K562 (cell line): Measurements from ENCODE around the gene KCNJ9. TPM values are rescaled to one million over a fixed set of nuclear protein-coding genes. Genes with fewer than 3 reads are reported as not detected.

Experiments
- ATAC-seq: fragments of 200-7000 bp; cut with Tn5 transposase; 3 replicates; pipeline ENCODE4 v1.9.1; 2020; ENCODE audit warnings: moderate library complexity
- BruUV-seq: library from RNA; stranded (reverse); fragments of 400-500 nt; replicated peaks from 2 replicates; lab custom pipeline; 2021; lab: Mats Ljungman, UMichigan
- CTCF ChIA-PET: fragments of 300-600 bp; formaldehyde crosslinking; extraction: SDS; loops from one replicate; lab custom pipeline; 2021; ENCODE audit warnings: low intra/inter-chr PET ratio; lab: Yijun Ruan, JAX
- POLR2A ChIA-PET: fragments of 300-600, 350-650 bp; sonication (Branson Sonifier 250); formaldehyde crosslinking; extraction: SDS; loops from one replicate; lab custom pipeline; 2021; ENCODE audit warnings: antibody characterized with exemption, inconsistent platforms; lab: Yijun Ruan, JAX
- DNase-seq, 4 experiments: peaks; one replicate each; pipeline versions ENCODE4 v3.0.0 to v3.0.0-alpha.2; 2011 to 2018; ENCODE audit warnings: low spot score in 3 of 4, mixed read lengths in 3 of 4; ENCODE audit errors: extremely low read depth in 1 of 4
- FAIRE-seq: peaks from 2 replicates; lab custom pipeline; 2011; peaks lifted over from hg19 to GRCh38; lab: Jason Lieb, UNC
- H2AFZ ChIP-seq: 2 replicates; pipeline ENCODE4 v1.6.0; 2011; ENCODE audit warnings: low read depth, low read length, control low read depth, inconsistent platforms
- H3K27ac ChIP-seq: fragments of 200-600 bp; 3 replicates; pipeline ENCODE4 v1.8.0; 2011; ENCODE audit warnings: low read depth, mild to moderate bottlenecking, control low read depth, inconsistent platforms, low read length, moderate library complexity, mixed read lengths; ENCODE audit errors: extremely low read depth
- H3K27me3 ChIP-seq, 2 experiments: fragments of 300-600 bp in 1 of 2; 2 replicates in 1 of 2; 3 replicates in 1 of 2; pipeline versions ENCODE4 v1.6.0 to v1.8.0; 2011; ENCODE audit warnings: inconsistent platforms in 2 of 2, low read length in 2 of 2, mild to moderate bottlenecking in 1 of 2, mixed read lengths in 1 of 2, moderate library complexity in 1 of 2; ENCODE audit not compliant: control insufficient read depth in 2 of 2, insufficient read depth in 2 of 2
- H3K36me3 ChIP-seq: fragments of 300-600 bp; 3 replicates; pipeline ENCODE4 v1.8.0; 2011; ENCODE audit warnings: mild to moderate bottlenecking, low read length, inconsistent platforms; ENCODE audit not compliant: control insufficient read depth, insufficient read depth
- H3K4me1 ChIP-seq, 2 experiments: fragments of 200-600 bp in 1 of 2; replicated peaks in 1 of 2; 2 replicates in 1 of 2; 3 replicates in 1 of 2; pipeline versions ENCODE4 v1.5.1 to v1.8.0; 2011; ENCODE audit warnings: inconsistent platforms in 2 of 2, low read length in 2 of 2, mild to moderate bottlenecking in 1 of 2, mixed read lengths in 1 of 2, moderate library complexity in 1 of 2; ENCODE audit not compliant: control insufficient read depth in 2 of 2, insufficient read depth in 2 of 2
- H3K4me2 ChIP-seq: 2 replicates; pipeline ENCODE4 v1.6.1; 2011; ENCODE audit warnings: low read length, control low read depth, inconsistent platforms, mixed read lengths; ENCODE audit not compliant: insufficient read depth
- H3K4me3 ChIP-seq: fragments of 200-600 bp; sonication (generic), shearing (Covaris generic); 2 replicates; pipeline ENCODE4 v1.5.1; 2016; ENCODE audit warnings: control low read depth, inconsistent platforms
- H3K79me2 ChIP-seq: fragments of 200-600 bp; 3 replicates; pipeline ENCODE4 v1.8.0; 2011; ENCODE audit warnings: low read length, inconsistent platforms; ENCODE audit not compliant: control insufficient read depth, insufficient read depth
- H3K9ac ChIP-seq, 2 experiments: 2 replicates each; pipeline versions ENCODE4 v1.6.0 to v1.6.1; 2011; ENCODE audit warnings: low read depth in 2 of 2, low read length in 2 of 2, control low read depth in 1 of 2, inconsistent platforms in 1 of 2, mild to moderate bottlenecking in 1 of 2, mixed read lengths in 1 of 2; ENCODE audit not compliant: insufficient read depth in 1 of 2
- H3K9me1 ChIP-seq: one replicate; pipeline ENCODE4 v1.6.0; 2011; ENCODE audit warnings: inconsistent platforms, mild to moderate bottlenecking, low read length, moderate library complexity; ENCODE audit not compliant: control insufficient read depth, insufficient read depth
- H3K9me3 ChIP-seq: replicated peaks from 2 replicates; pipeline ENCODE4 v1.5.1; 2011; ENCODE audit warnings: low read depth, low read length, inconsistent platforms; ENCODE audit not compliant: control insufficient read depth, insufficient read depth
- H4K20me1 ChIP-seq: replicated peaks from 2 replicates; pipeline ENCODE4 v1.6.1; 2011; ENCODE audit warnings: low read length, inconsistent platforms, mixed read lengths; ENCODE audit not compliant: control insufficient read depth, insufficient read depth
- CSDE1 ChIP-seq, 2 experiments: fragments of 450-650 bp; IDR thresholded peaks; 2 replicates each; pipeline ENCODE4 v1.6.1; 2016; ENCODE audit warnings: mild to moderate bottlenecking in 1 of 2
- FOXA3 ChIP-seq, 2 experiments: fragments of 450-650 bp in 1 of 2; sonication (generic) in 1 of 2; formaldehyde crosslinking; IDR thresholded peaks in 1 of 2; conservative IDR thresholded peaks in 1 of 2; 2 replicates each; pipeline versions ENCODE4 v1.4.0 to v1.8.0; 2020 to 2022; ENCODE audit warnings: mild to moderate bottlenecking in 2 of 2, missing genetic modification reagents in 1 of 2
- IFI16 ChIP-seq: fragments of 250-450 bp; sonication (Bioruptor Pico); IDR thresholded peaks from 2 replicates; pipeline ENCODE4 v2.1.2; 2022; ENCODE audit warnings: mild to moderate bottlenecking, inconsistent platforms
- IRF2 ChIP-seq: sonication (generic); formaldehyde crosslinking; IDR thresholded peaks from 2 replicates; pipeline ENCODE4 v1.8.1; 2022; ENCODE audit warnings: mild to moderate bottlenecking, missing genetic modification reagents
- RFX1 ChIP-seq: fragments of 450-650 bp; IDR thresholded peaks from 2 replicates; pipeline ENCODE4 v1.6.1; 2016; ENCODE audit warnings: mild to moderate bottlenecking, moderate library complexity
- SP2 ChIP-seq: IDR thresholded peaks from 2 replicates; pipeline ENCODE4 v1.6.1; 2011; ENCODE audit warnings: mild to moderate bottlenecking, low read depth, low read length, moderate library complexity; ENCODE audit not compliant: poor library complexity, severe bottlenecking; ENCODE audit errors: extremely low read depth
- SRSF9 ChIP-seq: fragments of 200-400 bp; formaldehyde crosslinking; IDR thresholded peaks from 2 replicates; pipeline ENCODE4 v1.6.1; 2017; ENCODE audit warnings: low read depth, low read length, borderline replicate concordance
- TCF7 ChIP-seq: sonication (generic); IDR thresholded peaks from 2 replicates; pipeline ENCODE4 v1.6.1; 2016; ENCODE audit warnings: antibody characterized with exemption, borderline replicate concordance
- WGBS: fragments of 100-300 bp; shearing (Covaris generic); methylation state at CpG from one replicate; pipeline ENCODE4 v1.1.6; 2016; ENCODE audit warnings: low coverage, mixed read lengths; ENCODE audit not compliant: insufficient coverage; ENCODE audit errors: missing lambda C conversion rate; 5-methylcytosine and 5-hydroxymethylcytosine counted together
- in situ Hi-C: fragments of 300-500 bp; cut with MboI; formaldehyde crosslinking; loops from 4 replicates; pipeline ENCODE4 v1.15.0; 2018; ENCODE audit warnings: inconsistent platforms, mixed read lengths
- intact Hi-C: fragments of 100-400 bp; cut with micrococcal nuclease; formaldehyde crosslinking; loops from 2 replicates; pipeline ENCODE4 v1.14.2; 2022
- polyA plus RNA-seq, 8 experiments: library from polyadenylated mRNA; depleted of rRNA in 4 of 8; stranded (reverse) in 5 of 8; unstranded in 3 of 8; fragments of >200 nt; fragmentation: Nextera tagmentation in 2 of 8; fragmentation: Illumina TruSeq in 1 of 8; extraction: Ambion mirVana in 2 of 8; extraction: Trizol in 1 of 8; gene quantifications; 2 replicates each; pipeline versions ENCODE4 v1.2.1 to v1.2.3, GENCODE V29; 2011 to 2014; ENCODE audit warnings: inconsistent platforms in 1 of 8, missing spikeins in 1 of 8
- total RNA-seq, 7 experiments: library from RNA; depleted of rRNA in 6 of 7; stranded (reverse); fragments of >200 nt in 6 of 7; fragmentation: Illumina TruSeq in 2 of 7; extraction: Trizol in 2 of 7; gene quantifications; 2 replicates each; pipeline versions ENCODE4 v1.2.1 to v1.2.3, GENCODE V29; 2011 to 2021; ENCODE audit warnings: low replicate concordance in 1 of 7
- TF ChIP-seq, protein P1 (sequence below): fragments of 250-450 bp; sonication (Bioruptor Pico); IDR thresholded peaks from 2 replicates; pipeline ENCODE4 v1.8.0; 2021; ENCODE audit warnings: moderate library complexity, mild to moderate bottlenecking, inconsistent platforms
- TF ChIP-seq, protein P2 (sequence below): sonication (generic); formaldehyde crosslinking; IDR thresholded peaks from 2 replicates; pipeline ENCODE4 v1.8.0; 2022; ENCODE audit warnings: mild to moderate bottlenecking, low read depth, missing genetic modification reagents
- TF ChIP-seq, protein P3 (sequence below): fragments of 250-450 bp; sonication (Bioruptor Pico); IDR thresholded peaks from 2 replicates; pipeline ENCODE4 v1.5.0; 2021
- TF ChIP-seq, protein P4 (sequence below): fragments of 250-450 bp; sonication (Bioruptor Pico); IDR thresholded peaks from 2 replicates; pipeline ENCODE4 v1.4.0; 2020; ENCODE audit warnings: mild to moderate bottlenecking, moderate library complexity

KCNJ9 gene
- total and polyA plus RNA-seq, 9 of the 15 experiments (the other 6 are each of a cell fraction or from before 2014, with no cell fraction given): not detected

DNA sequence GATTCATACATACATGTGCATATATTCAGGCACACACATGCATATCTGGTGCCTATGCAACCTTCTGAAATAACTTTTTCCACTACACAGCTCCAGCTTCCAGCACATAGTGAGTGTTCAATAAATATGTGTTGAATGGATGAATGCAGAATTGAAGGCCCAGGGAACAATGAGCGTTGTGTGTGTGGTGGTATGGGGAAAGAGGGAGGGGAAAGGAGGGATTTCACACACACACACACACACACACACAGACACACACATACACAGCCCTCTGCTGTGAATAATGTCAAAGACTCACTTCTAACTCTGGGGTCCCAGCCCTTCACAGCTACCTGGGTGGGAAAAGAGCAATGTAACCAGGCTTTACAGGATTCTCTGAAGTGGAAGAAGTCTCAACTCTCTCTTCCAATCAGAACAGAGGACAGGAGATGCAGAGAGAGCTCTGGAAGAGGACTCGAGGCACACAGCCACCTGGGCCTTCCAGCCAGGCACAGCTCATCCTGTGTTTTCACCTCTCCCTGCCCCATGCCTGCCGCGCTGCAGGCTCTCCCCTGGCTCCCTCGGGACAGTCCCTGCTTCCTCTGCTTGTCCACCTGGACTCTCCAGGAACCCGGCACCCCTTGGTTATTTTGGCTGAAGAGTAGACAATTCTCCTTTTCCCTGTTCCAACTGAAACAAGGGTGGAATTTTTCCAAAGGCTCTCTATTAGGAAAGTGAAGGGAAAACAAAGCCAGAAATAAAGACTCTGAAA is 22.5 kb downstream of the KCNJ9 start:
- no peak for FAIRE-seq
- CTCF ChIA-PET: no interaction called here
- no peak for TF ChIP-seq FOXA3 (CRISPR knock-in tag; conservative IDR thresholded peaks at IDR 0.05 in 1 of 2, IDR thresholded peaks at IDR 0.05 in 1 of 2)
- TF ChIP-seq, protein P1, sequence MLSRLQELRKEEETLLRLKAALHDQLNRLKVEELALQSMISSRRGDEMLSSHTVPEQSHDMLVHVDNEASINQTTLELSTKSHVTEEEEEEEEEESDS: no peak
- no peak for TF ChIP-seq TCF7
- no peak for TF ChIP-seq CSDE1 (IDR thresholded peaks at IDR 0.05)
- no peak for TF ChIP-seq IFI16
- no peak for TF ChIP-seq SP2
- TF ChIP-seq, protein P2, sequence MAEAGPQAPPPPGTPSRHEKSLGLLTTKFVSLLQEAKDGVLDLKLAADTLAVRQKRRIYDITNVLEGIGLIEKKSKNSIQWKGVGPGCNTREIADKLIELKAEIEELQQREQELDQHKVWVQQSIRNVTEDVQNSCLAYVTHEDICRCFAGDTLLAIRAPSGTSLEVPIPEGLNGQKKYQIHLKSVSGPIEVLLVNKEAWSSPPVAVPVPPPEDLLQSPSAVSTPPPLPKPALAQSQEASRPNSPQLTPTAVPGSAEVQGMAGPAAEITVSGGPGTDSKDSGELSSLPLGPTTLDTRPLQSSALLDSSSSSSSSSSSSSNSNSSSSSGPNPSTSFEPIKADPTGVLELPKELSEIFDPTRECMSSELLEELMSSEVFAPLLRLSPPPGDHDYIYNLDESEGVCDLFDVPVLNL (CRISPR knock-in tag): no peak
- no peak for TF ChIP-seq SRSF9
- TF ChIP-seq, protein P3, sequence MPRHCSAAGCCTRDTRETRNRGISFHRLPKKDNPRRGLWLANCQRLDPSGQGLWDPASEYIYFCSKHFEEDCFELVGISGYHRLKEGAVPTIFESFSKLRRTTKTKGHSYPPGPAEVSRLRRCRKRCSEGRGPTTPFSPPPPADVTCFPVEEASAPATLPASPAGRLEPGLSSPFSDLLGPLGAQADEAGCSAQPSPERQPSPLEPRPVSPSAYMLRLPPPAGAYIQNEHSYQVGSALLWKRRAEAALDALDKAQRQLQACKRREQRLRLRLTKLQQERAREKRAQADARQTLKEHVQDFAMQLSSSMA (CRISPR knock-in tag): no peak
- no peak for TF ChIP-seq RFX1
- TF ChIP-seq, protein P4, sequence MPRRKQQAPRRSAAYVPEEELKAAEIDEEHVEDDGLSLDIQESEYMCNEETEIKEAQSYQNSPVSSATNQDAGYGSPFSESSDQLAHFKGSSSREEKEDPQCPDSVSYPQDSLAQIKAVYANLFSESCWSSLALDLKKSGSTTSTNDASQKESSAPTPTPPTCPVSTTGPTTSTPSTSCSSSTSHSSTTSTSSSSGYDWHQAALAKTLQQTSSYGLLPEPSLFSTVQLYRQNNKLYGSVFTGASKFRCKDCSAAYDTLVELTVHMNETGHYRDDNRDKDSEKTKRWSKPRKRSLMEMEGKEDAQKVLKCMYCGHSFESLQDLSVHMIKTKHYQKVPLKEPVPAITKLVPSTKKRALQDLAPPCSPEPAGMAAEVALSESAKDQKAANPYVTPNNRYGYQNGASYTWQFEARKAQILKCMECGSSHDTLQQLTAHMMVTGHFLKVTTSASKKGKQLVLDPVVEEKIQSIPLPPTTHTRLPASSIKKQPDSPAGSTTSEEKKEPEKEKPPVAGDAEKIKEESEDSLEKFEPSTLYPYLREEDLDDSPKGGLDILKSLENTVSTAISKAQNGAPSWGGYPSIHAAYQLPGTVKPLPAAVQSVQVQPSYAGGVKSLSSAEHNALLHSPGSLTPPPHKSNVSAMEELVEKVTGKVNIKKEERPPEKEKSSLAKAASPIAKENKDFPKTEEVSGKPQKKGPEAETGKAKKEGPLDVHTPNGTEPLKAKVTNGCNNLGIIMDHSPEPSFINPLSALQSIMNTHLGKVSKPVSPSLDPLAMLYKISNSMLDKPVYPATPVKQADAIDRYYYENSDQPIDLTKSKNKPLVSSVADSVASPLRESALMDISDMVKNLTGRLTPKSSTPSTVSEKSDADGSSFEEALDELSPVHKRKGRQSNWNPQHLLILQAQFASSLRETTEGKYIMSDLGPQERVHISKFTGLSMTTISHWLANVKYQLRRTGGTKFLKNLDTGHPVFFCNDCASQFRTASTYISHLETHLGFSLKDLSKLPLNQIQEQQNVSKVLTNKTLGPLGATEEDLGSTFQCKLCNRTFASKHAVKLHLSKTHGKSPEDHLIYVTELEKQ (CRISPR knock-in tag): no peak
- TF ChIP-seq IRF2 (CRISPR knock-in tag): no peak

More for the DNA sequence above, 22.5 kb downstream of the KCNJ9 start:
- Histone ChIP-seq H3K27ac (no peak overlapping the region), H3K79me2 (no peaks in the 10 kb centered on the region), H3K9me3 (no peaks in the 10 kb centered on the region), H3K4me2 (no peak overlapping the region), H3K4me3 (no peak overlapping the region), H3K9me1 (no peaks in the 10 kb centered on the region), H2AFZ (no peak overlapping the region), H4K20me1 (no peaks in the 10 kb centered on the region), H3K36me3 (no peaks in the 10 kb centered on the region), H3K9ac (peak overlapping the region in 1 of 2 experiments; percentile 66; a peak in 1 of 4 replicates), H3K4me1 (peaks cover 16 to 18% of the 10 kb centered on the region in 2 experiments; a peak in 4 of 5 replicates), H3K27me3 (0 out of 5 replicates have a peak, but pooled peaks cover 0 to 4% of the 10 kb centered on the region in 2 experiments)
- BruUV-seq: no TSS peak
- intact Hi-C loops: no loop called here
- in situ Hi-C loops: loop anchor here (10.0 kb wide), 1 partner anchor 271 kb away; no protein-coding TSS in a partner anchor
- DNase-seq: no peak
- no peak for ATAC-seq
- 13% methylated on average over 6 of the region's 6 CpGs for WGBS
- POLR2A ChIA-PET: interaction anchor here (0.6 to 1.1 kb wide), 4 partner anchors 17 to 149 kb away, joined by 3 to 4 read pairs (median 4); partner anchors contain the start of gene KCNJ10
